Measurements from ENCODE around the gene ASCC3. TPM values are rescaled to one million over a fixed set of nuclear protein-coding genes. Genes with fewer than 3 reads are reported as not detected.

The ASCC3 gene
- total RNA-seq, 4 donors from 2014 or later: 20.5 to 33.9 (median 26.9) TPM

- Histone ChIP-seq H3K36me3 (peaks cover 0 to 21% (median 0%) of the 10 kb centered on the region in 3 donors), H3K27me3 (no peaks in the 10 kb centered on the region), H3K4me1 (no peaks in the 10 kb centered on the region), H3K4me3 (no peak overlapping the region), H3K9me3 (no peaks in the 10 kb centered on the region), H3K27ac (no peak overlapping the region)
- 91 to 100% methylated on average over 1 of the region's 1 CpG for WGBS, 2 donors
- DNase-seq (ENCODE audit: low spot score in 2 of 2): no peak
- TF ChIP-seq POLR2A (IDR thresholded peaks at IDR 0.05) (no peak), EP300 (IDR thresholded peaks at IDR 0.05) (no peak), CTCF (IDR thresholded peaks at IDR 0.05) (no peak)
Measured at GRCh38 chr6:100518588-100518987, 362.5 kb downstream of the ASCC3 start.

- Histone ChIP-seq H3K9me3 (no peaks in the 10 kb centered on the region), H3K27me3 (no peaks in the 10 kb centered on the region), H3K27ac (no peak overlapping the region), H3K4me1 (no peaks in the 10 kb centered on the region), H3K4me3 (no peak overlapping the region), H3K36me3 (peaks cover 0 to 24% (median 0%) of the 10 kb centered on the region in 3 donors)
- TF ChIP-seq CTCF (IDR thresholded peaks at IDR 0.05) (no peak), EP300 (IDR thresholded peaks at IDR 0.05) (no peak), POLR2A (IDR thresholded peaks at IDR 0.05) (no peak)
- WGBS, 2 donors: 94 to 100% methylated on average over 1 of the region's 1 CpG
- DNase-seq (ENCODE audit: low spot score in 2 of 2): no peak
Measured at GRCh38 chr6:100517633-100518032, 363.5 kb downstream of the ASCC3 start.

GRCh38 chr6:100517106-100517505 is 364.0 kb downstream of the ASCC3 start:
- Histone ChIP-seq H3K36me3 (peaks cover 0 to 29% (median 0%) of the 10 kb centered on the region in 3 donors), H3K27ac (no peak overlapping the region), H3K4me1 (no peaks in the 10 kb centered on the region), H3K27me3 (no peaks in the 10 kb centered on the region), H3K9me3 (no peaks in the 10 kb centered on the region), H3K4me3 (no peak overlapping the region)
- no peak for DNase-seq (ENCODE audit: low spot score in 2 of 2)
- no peak for TF ChIP-seq EP300 (IDR thresholded peaks at IDR 0.05)
- TF ChIP-seq CTCF (IDR thresholded peaks at IDR 0.05): no peak
- no peak for TF ChIP-seq POLR2A (IDR thresholded peaks at IDR 0.05)
- WGBS, 2 donors: 97 to 100% methylated on average over 4 of the region's 4 CpGs

GRCh38 chr6:100514660-100515059 is 366.5 kb downstream of the ASCC3 start:
- Histone ChIP-seq H3K4me3 (no peak overlapping the region), H3K9me3 (no peaks in the 10 kb centered on the region), H3K4me1 (no peaks in the 10 kb centered on the region), H3K27me3 (no peaks in the 10 kb centered on the region), H3K27ac (no peak overlapping the region), H3K36me3 (peaks cover 0 to 50% (median 0%) of the 10 kb centered on the region in 3 donors)
- WGBS, 2 donors: 96 to 97% methylated on average over 3 of the region's 3 CpGs
- no peak for TF ChIP-seq EP300 (IDR thresholded peaks at IDR 0.05)
- TF ChIP-seq CTCF (IDR thresholded peaks at IDR 0.05): no peak
- TF ChIP-seq POLR2A (IDR thresholded peaks at IDR 0.05): no peak
- DNase-seq (ENCODE audit: low spot score in 2 of 2): no peak

- DNase-seq (ENCODE audit: low spot score in 2 of 2): no peak
- Histone ChIP-seq H3K36me3 (peaks cover 0 to 63% (median 0%) of the 10 kb centered on the region in 3 donors), H3K27ac (no peak overlapping the region), H3K4me1 (no peaks in the 10 kb centered on the region), H3K4me3 (no peak overlapping the region), H3K9me3 (no peaks in the 10 kb centered on the region), H3K27me3 (no peaks in the 10 kb centered on the region)
- TF ChIP-seq CTCF (IDR thresholded peaks at IDR 0.05) (no peak), POLR2A (IDR thresholded peaks at IDR 0.05) (no peak), EP300 (IDR thresholded peaks at IDR 0.05) (no peak)
- WGBS, 2 donors: 75 to 77% methylated on average over 6 of the region's 6 CpGs
Measured at GRCh38 chr6:100512203-100512862, 368.8 kb downstream of the ASCC3 start.

All from tibial nerve (tissue), 4 donors.